Keratinocyte (primary cell): Measurements from ENCODE around the gene KRT78. TPM values are rescaled to one million over a fixed set of nuclear protein-coding genes. Genes with fewer than 3 reads are reported as not detected.

Experiments
- DNase-seq: peaks from one replicate; pipeline ENCODE4 v3.0.0-alpha.2; 2011; ENCODE audit warnings: low read depth, missing footprints, low spot score
- FAIRE-seq: peaks from 2 replicates; lab custom pipeline; 2011; peaks lifted over from hg19 to GRCh38; lab: Jason Lieb, UNC
- H2AFZ ChIP-seq: 2 replicates; pipeline ENCODE4 v1.6.0; 2012; ENCODE audit warnings: low read length, control low read depth, inconsistent platforms; ENCODE audit not compliant: control insufficient read depth
- H3K27ac ChIP-seq: 2 replicates; pipeline ENCODE4 v1.5.1; 2011; ENCODE audit warnings: low read length; ENCODE audit not compliant: control insufficient read depth, insufficient read depth
- H3K27me3 ChIP-seq: 3 replicates; pipeline ENCODE4 v1.6.0; 2011; ENCODE audit warnings: low read length; ENCODE audit not compliant: control insufficient read depth, insufficient read depth; ENCODE audit errors: extremely low read depth
- H3K36me3 ChIP-seq, 2 experiments: 2 replicates in 1 of 2; 3 replicates in 1 of 2; pipeline ENCODE4 v1.5.1; 2011; ENCODE audit warnings: low read length in 2 of 2, mild to moderate bottlenecking in 1 of 2; ENCODE audit not compliant: control insufficient read depth in 2 of 2, insufficient read depth in 2 of 2; ENCODE audit errors: extremely low read depth in 1 of 2
- H3K4me1 ChIP-seq: 3 replicates; pipeline ENCODE4 v1.5.1; 2011; ENCODE audit warnings: low read length; ENCODE audit not compliant: control insufficient read depth, insufficient read depth; ENCODE audit errors: extremely low read depth
- H3K4me2 ChIP-seq: 3 replicates; pipeline ENCODE4 v1.6.0; 2011; ENCODE audit warnings: low read depth, low read length; ENCODE audit not compliant: control insufficient read depth, insufficient read depth; ENCODE audit errors: extremely low read depth
- H3K4me3 ChIP-seq, 3 experiments: fragments of 200-600 bp in 1 of 3; sonication (generic) in 1 of 3; 2 replicates in 2 of 3; 3 replicates in 1 of 3; pipeline ENCODE4 v1.5.1; 2011 to 2016; ENCODE audit warnings: low read length in 3 of 3, mild to moderate bottlenecking in 3 of 3, control low read depth in 2 of 3, inconsistent platforms in 1 of 3, low read depth in 1 of 3, mixed read lengths in 1 of 3, mixed run types in 1 of 3, moderate library complexity in 1 of 3; ENCODE audit not compliant: control insufficient read depth in 2 of 3, insufficient read depth in 2 of 3; ENCODE audit errors: extremely low read depth in 1 of 3
- H3K79me2 ChIP-seq: 2 replicates; pipeline ENCODE4 v1.6.0; 2012; ENCODE audit warnings: low read length; ENCODE audit not compliant: control insufficient read depth, insufficient read depth
- H3K9ac ChIP-seq: 3 replicates; pipeline ENCODE4 v1.6.0; 2011; ENCODE audit warnings: low read length; ENCODE audit not compliant: control insufficient read depth, insufficient read depth; ENCODE audit errors: extremely low read depth
- H3K9me1 ChIP-seq: 3 replicates; pipeline ENCODE4 v1.6.0; 2011; ENCODE audit warnings: low read length; ENCODE audit not compliant: control insufficient read depth, insufficient read depth; ENCODE audit errors: extremely low read depth
- H3K9me3 ChIP-seq: 2 replicates; pipeline ENCODE4 v1.5.1; 2012; ENCODE audit warnings: low read depth, low read length; ENCODE audit not compliant: control insufficient read depth
- H4K20me1 ChIP-seq: 3 replicates; pipeline ENCODE4 v1.6.0; 2011; ENCODE audit warnings: low read length; ENCODE audit not compliant: control insufficient read depth, insufficient read depth; ENCODE audit errors: extremely low read depth
- EZH2 ChIP-seq: IDR thresholded peaks from one replicate; pipeline ENCODE4 v1.6.1; 2012; ENCODE audit warnings: inconsistent platforms, mild to moderate bottlenecking, low read length, moderate library complexity
- dilution Hi-C: fragments of 300-500 bp; cut with MboI; formaldehyde crosslinking; loops from one replicate; pipeline ENCODE4 v1.7.0; 2020; ENCODE audit warnings: low sequenced_read_pairs; ENCODE audit not compliant: extremely low pct_ligation_motif_present
- polyA plus RNA-seq, 5 experiments: library from polyadenylated mRNA; depleted of rRNA in 3 of 5; stranded (reverse) in 3 of 5; stranded (forward) in 1 of 5; unstranded in 1 of 5; fragments of >200 nt; gene quantifications; 1 replicate in 1 of 5; 2 replicates in 3 of 5; 3 replicates in 1 of 5; pipeline versions ENCODE4 v1.2.1 to v1.2.3, GENCODE V29; 2011 to 2012; ENCODE audit warnings: missing spikeins in 2 of 5, low read depth in 1 of 5, low replicate concordance in 1 of 5
- TF ChIP-seq, protein P1 (sequence below), 3 experiments: IDR thresholded peaks in 1 of 3; conservative IDR thresholded peaks in 1 of 3; optimal IDR thresholded peaks in 1 of 3; 2 replicates in 2 of 3; 3 replicates in 1 of 3; pipeline versions ENCODE3 to v1.5.1; 2011; ENCODE audit warnings: low read length in 3 of 3, mild to moderate bottlenecking in 3 of 3, moderate library complexity in 2 of 3, control low read depth in 1 of 3, inconsistent platforms in 1 of 3; ENCODE audit not compliant: insufficient read depth in 2 of 3; ENCODE audit errors: extremely low read depth in 1 of 3

Gene KRT78
- polyA plus RNA-seq, 1 donor (not counting 4 experiments of a cell fraction or from before 2014, with no cell fraction given): 0.96 TPM

GRCh38 chr12:52833922-52834726, 14.7 kb downstream of the KRT78 start, which contains the start of gene KRT79:
KRT79 (minus strand) TSS chr12:52834311; CDS start chr12:52834260, 51 bp downstream.
- no peak within 1 kb of the TSS for H3K27ac ChIP-seq
- H3K4me1 ChIP-seq: peaks cover 17% of the 10 kb centered on the region
- no peaks in the 10 kb centered on the region for H3K9me1 ChIP-seq
- no peaks in the 10 kb centered on the region for H3K36me3 ChIP-seq
- H3K4me2 ChIP-seq: no peak within 1 kb of the TSS
- peaks cover 2% of the 10 kb centered on the region for H3K27me3 ChIP-seq
- FAIRE-seq (no peak), DNase-seq (no peak)
- no peak for TF ChIP-seq EZH2
- TF ChIP-seq, protein P1, sequence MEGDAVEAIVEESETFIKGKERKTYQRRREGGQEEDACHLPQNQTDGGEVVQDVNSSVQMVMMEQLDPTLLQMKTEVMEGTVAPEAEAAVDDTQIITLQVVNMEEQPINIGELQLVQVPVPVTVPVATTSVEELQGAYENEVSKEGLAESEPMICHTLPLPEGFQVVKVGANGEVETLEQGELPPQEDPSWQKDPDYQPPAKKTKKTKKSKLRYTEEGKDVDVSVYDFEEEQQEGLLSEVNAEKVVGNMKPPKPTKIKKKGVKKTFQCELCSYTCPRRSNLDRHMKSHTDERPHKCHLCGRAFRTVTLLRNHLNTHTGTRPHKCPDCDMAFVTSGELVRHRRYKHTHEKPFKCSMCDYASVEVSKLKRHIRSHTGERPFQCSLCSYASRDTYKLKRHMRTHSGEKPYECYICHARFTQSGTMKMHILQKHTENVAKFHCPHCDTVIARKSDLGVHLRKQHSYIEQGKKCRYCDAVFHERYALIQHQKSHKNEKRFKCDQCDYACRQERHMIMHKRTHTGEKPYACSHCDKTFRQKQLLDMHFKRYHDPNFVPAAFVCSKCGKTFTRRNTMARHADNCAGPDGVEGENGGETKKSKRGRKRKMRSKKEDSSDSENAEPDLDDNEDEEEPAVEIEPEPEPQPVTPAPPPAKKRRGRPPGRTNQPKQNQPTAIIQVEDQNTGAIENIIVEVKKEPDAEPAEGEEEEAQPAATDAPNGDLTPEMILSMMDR (optimal IDR thresholded peaks at IDR 0.05 in 1 of 3, IDR thresholded peaks at IDR 0.05 in 1 of 3, conservative IDR thresholded peaks at IDR 0.05 in 1 of 3; ENCODE audit: extremely low read depth in 1 of 3, insufficient read depth in 2 of 3, low read length in 3 of 3): no peak
- H4K20me1 ChIP-seq: no peaks in the 10 kb centered on the region
- H3K9ac ChIP-seq: no peak within 1 kb of the TSS
- no peak within 1 kb of the TSS for H2AFZ ChIP-seq
- H3K79me2 ChIP-seq: no peaks in the 10 kb centered on the region
- no peak within 1 kb of the TSS for H3K4me3 ChIP-seq
- H3K9me3 ChIP-seq: no peaks in the 10 kb centered on the region
- dilution Hi-C loops: no loop called here

GRCh38 chr12:52832985-52833905, 15.5 kb downstream of the KRT78 start:
- dilution Hi-C loops: no loop called here
- no peak overlapping the region for H3K27ac ChIP-seq
- no peak for DNase-seq
- no peaks in the 10 kb centered on the region for H3K79me2 ChIP-seq
- no peak overlapping the region for H3K4me2 ChIP-seq
- H4K20me1 ChIP-seq: no peaks in the 10 kb centered on the region
- TF ChIP-seq, protein P1 (optimal IDR thresholded peaks at IDR 0.05 in 1 of 3, IDR thresholded peaks at IDR 0.05 in 1 of 3, conservative IDR thresholded peaks at IDR 0.05 in 1 of 3; ENCODE audit: extremely low read depth in 1 of 3, insufficient read depth in 2 of 3, low read length in 3 of 3): no peak
- TF ChIP-seq EZH2: no peak
- no peak for FAIRE-seq
- no peak overlapping the region for H3K9ac ChIP-seq
- no peak overlapping the region for H2AFZ ChIP-seq
- no peaks in the 10 kb centered on the region for H3K9me3 ChIP-seq
- peaks cover 15% of the 10 kb centered on the region for H3K4me1 ChIP-seq
- H3K9me1 ChIP-seq: no peaks in the 10 kb centered on the region
- no peaks in the 10 kb centered on the region for H3K27me3 ChIP-seq
- H3K4me3 ChIP-seq: no peak overlapping the region
- no peaks in the 10 kb centered on the region for H3K36me3 ChIP-seq
